Measurements from ENCODE around the gene FOXK2.

Gene FOXK2

GRCh38 chr17:82605939-82606600, 86.5 kb downstream of the FOXK2 start:
- in situ Hi-C loops (cut with MboI; ENCODE audit: low pct_unique_long_range_greater_than_20kb, low sequenced_read_pairs, unreplicated experiment), result no loop called here
- DNase-seq (ENCODE audit: low spot score), result no peak
- TF ChIP-seq CTCF (IDR thresholded peaks at IDR 0.05; ENCODE audit: extremely low read depth, insufficient read depth, missing control alignments), result no peak

- no peak for TF ChIP-seq CTCF (IDR thresholded peaks at IDR 0.05; ENCODE audit: extremely low read depth, insufficient read depth, missing control alignments)
- no peak for DNase-seq (ENCODE audit: low spot score)
- in situ Hi-C loops (cut with MboI; ENCODE audit: low pct_unique_long_range_greater_than_20kb, low sequenced_read_pairs, unreplicated experiment), result no loop called here
Observed at GRCh38 chr17:82608816-82609215, 89.3 kb downstream of the FOXK2 start.

- no peak for DNase-seq (ENCODE audit: low spot score)
- in situ Hi-C loops (cut with MboI; ENCODE audit: low pct_unique_long_range_greater_than_20kb, low sequenced_read_pairs, unreplicated experiment), result no loop called here
Observed at GRCh38 chr17:82609655-82610054, 90.1 kb downstream of the FOXK2 start.

DNA sequence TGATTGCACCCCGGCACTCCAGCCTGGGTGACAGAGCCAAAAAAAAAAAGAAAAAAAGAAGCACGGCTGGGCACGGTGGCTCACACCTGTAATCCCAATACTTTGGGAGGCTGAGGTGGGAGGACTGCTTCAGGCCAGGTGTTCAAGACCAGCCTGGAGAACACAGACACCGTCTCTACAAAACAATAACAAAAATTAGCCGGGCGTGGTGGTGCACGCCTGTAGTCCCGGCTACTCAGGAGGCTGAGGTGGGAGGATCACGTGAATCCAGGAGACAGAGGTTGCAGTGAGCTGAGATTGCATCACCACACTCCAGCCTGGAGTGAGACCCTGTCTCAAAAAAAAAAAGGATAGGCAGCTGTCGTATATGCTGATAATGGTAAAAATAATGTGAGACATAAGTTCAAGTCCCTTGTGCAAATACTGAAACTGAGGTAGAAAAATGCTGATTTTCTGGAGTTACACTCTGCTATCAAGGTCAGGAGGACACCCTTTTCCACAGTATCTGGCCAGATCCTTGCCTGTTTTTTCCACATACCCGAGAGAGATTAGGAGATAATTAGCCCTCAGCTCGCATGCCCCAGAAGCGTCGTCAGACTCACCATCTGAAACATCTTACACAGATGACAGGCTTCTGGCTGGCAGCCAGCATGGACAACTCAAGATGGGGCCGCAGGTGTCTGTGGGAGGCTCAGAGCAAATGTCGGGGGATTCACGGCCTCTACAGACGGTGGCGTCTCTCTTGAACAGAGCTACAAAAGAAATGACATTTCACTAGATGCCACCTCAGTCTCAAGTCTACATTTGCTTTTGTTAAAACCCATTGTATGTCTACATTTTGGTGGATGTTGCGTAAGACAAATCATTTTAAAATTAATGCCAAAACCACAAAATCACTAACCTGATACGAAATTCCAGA, 91.9 kb downstream of the FOXK2 start:
- in situ Hi-C loops (cut with MboI; ENCODE audit: low pct_unique_long_range_greater_than_20kb, low sequenced_read_pairs, unreplicated experiment), result no loop called here
- TF ChIP-seq CTCF (IDR thresholded peaks at IDR 0.05; ENCODE audit: extremely low read depth, insufficient read depth, missing control alignments), result no peak
- no peak for DNase-seq (ENCODE audit: low spot score)

More at GRCh38 chr17:82609655-82610054, 90.1 kb downstream of the FOXK2 start:
- no peak for TF ChIP-seq CTCF (IDR thresholded peaks at IDR 0.05; ENCODE audit: extremely low read depth, insufficient read depth, missing control alignments)

GRCh38 chr17:82613283-82614094, 94.0 kb downstream of the FOXK2 start:
- no peak for TF ChIP-seq CTCF (IDR thresholded peaks at IDR 0.05; ENCODE audit: extremely low read depth, insufficient read depth, missing control alignments)
- no peak for DNase-seq (ENCODE audit: low spot score)
- in situ Hi-C loops (cut with MboI; ENCODE audit: low pct_unique_long_range_greater_than_20kb, low sequenced_read_pairs, unreplicated experiment), result no loop called here

DNA sequence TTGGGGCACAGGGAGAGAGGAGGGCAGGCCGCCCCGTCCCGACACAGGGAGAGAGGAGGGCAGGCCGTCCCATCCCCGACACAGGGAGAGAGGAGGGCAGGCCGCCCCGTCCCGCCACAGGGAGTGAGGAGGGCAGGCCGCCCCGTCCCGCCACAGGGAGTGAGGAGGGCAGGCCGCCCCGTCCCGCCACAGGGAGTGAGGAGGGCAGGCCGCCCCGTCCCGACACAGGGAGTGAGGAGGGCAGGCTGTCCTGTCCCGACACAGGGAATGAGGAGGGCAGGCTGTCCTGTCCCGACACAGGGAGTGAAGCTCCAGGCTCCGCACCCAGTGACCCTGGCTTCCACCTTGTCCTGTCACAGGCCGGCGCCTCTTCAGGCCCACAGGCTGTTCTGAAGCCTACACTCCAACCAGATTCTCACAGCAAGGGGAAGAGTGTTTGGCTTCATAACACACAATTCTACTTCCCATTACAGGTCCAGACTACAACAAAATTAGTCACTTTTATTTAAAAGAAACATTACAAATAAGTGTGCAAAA, 94.6 kb downstream of the FOXK2 start:
- no peak for TF ChIP-seq CTCF (IDR thresholded peaks at IDR 0.05; ENCODE audit: extremely low read depth, insufficient read depth, missing control alignments)
- in situ Hi-C loops (cut with MboI; ENCODE audit: low pct_unique_long_range_greater_than_20kb, low sequenced_read_pairs, unreplicated experiment), result no loop called here

More for the DNA sequence above, 94.6 kb downstream of the FOXK2 start:
- no peak for DNase-seq (ENCODE audit: low spot score)

All from GM13977 (cell line).